CD8-positive, alpha-beta memory T cell (primary cell): Measurements from ENCODE around the gene TRPV3. TPM values are rescaled to one million over a fixed set of nuclear protein-coding genes. Genes with fewer than 3 reads are reported as not detected.
"Not testable (repeated sequence)": the region's sequence is repeated elsewhere in the genome, so short reads cannot be mapped to it uniquely, and the experiment has no call there.

Source experiments
- CTCF ChIA-PET: fragments of 350-600 bp; sonication (Branson Sonifier 250); formaldehyde crosslinking; loops from one replicate; lab custom pipeline; 2021; ENCODE audit warnings: antibody characterized with exemption; lab: Charles Lee
- POLR2A ChIA-PET: fragments of 350-600 bp; sonication (Branson Sonifier 250); formaldehyde crosslinking; loops from one replicate; lab custom pipeline; 2021; ENCODE audit warnings: antibody characterized with exemption; lab: Charles Lee
- DNase-seq, 5 donors: peaks; one replicate each; pipeline versions ENCODE4 v3.0.0 to v3.0.0-alpha.2; 2020 to 2022; ENCODE audit warnings: mixed read lengths in 1 of 5
- H3K27ac ChIP-seq: one replicate; pipeline ENCODE4 v1.7.0; 2013; ENCODE audit warnings: low read depth, mild to moderate bottlenecking, low read length, moderate library complexity
- H3K27me3 ChIP-seq: 2 replicates; pipeline ENCODE4 v1.7.0; 2013; ENCODE audit warnings: low read length, mild to moderate bottlenecking; ENCODE audit not compliant: insufficient read depth, poor library complexity, severe bottlenecking
- H3K36me3 ChIP-seq: 2 replicates; pipeline ENCODE4 v1.7.0; 2013; ENCODE audit warnings: mild to moderate bottlenecking, low read length, moderate library complexity; ENCODE audit not compliant: insufficient read depth
- H3K4me1 ChIP-seq: 2 replicates; pipeline ENCODE4 v1.7.0; 2013; ENCODE audit warnings: mild to moderate bottlenecking, low read length, moderate library complexity; ENCODE audit not compliant: insufficient read depth
- H3K4me3 ChIP-seq: 2 replicates; pipeline ENCODE4 v1.7.0; 2013; ENCODE audit warnings: mild to moderate bottlenecking, low read length
- H3K9me3 ChIP-seq: 2 replicates; pipeline ENCODE4 v1.7.0; 2013; ENCODE audit warnings: mild to moderate bottlenecking, low read length
- H3K27ac Mint-ChIP-seq, 8 donors: one replicate each; pipeline ENCODE4 v1.8.0; 2020 to 2021; ENCODE audit warnings: mixed read lengths in 8 of 8, mild to moderate bottlenecking in 6 of 8, inconsistent platforms in 3 of 8, moderate library complexity in 3 of 8
- H3K27me3 Mint-ChIP-seq, 2 donors: one replicate each; pipeline ENCODE4 v1.8.0; 2020 to 2021; ENCODE audit warnings: mixed read lengths in 2 of 2, mild to moderate bottlenecking in 1 of 2, moderate library complexity in 1 of 2
- H3K36me3 Mint-ChIP-seq, 3 donors: one replicate each; pipeline ENCODE4 v1.8.0; 2020 to 2021; ENCODE audit warnings: mixed read lengths in 3 of 3, inconsistent platforms in 1 of 3, mild to moderate bottlenecking in 1 of 3
- H3K4me1 Mint-ChIP-seq, 3 donors: one replicate each; pipeline ENCODE4 v1.8.0; 2020 to 2021; ENCODE audit warnings: mixed read lengths in 3 of 3, inconsistent platforms in 1 of 3, mild to moderate bottlenecking in 1 of 3
- H3K4me3 Mint-ChIP-seq, 7 donors: one replicate each; pipeline ENCODE4 v1.8.0; 2020 to 2021; ENCODE audit warnings: mixed read lengths in 7 of 7, mild to moderate bottlenecking in 6 of 7, moderate library complexity in 4 of 7, inconsistent platforms in 2 of 7
- H3K9me3 Mint-ChIP-seq, 5 donors: one replicate each; pipeline ENCODE4 v1.8.0; 2020 to 2022; ENCODE audit warnings: mixed read lengths in 5 of 5, mild to moderate bottlenecking in 3 of 5, moderate library complexity in 2 of 5, inconsistent platforms in 1 of 5
- polyA plus RNA-seq: library from polyadenylated mRNA; unstranded; fragments of 300-500 nt; fragmentation: Illumina TruSeq; gene quantifications from one replicate; pipeline ENCODE4 v1.2.3, GENCODE V29; 2021
- total RNA-seq, 2 experiments: library from RNA; stranded (reverse); gene quantifications; one replicate each; pipeline ENCODE4 v1.2.3, GENCODE V29; 2021

Gene TRPV3
- total and polyA plus RNA-seq, 3 experiments from 2014 or later: 0.21 to 0.79 (median 0.49) TPM

DNA sequence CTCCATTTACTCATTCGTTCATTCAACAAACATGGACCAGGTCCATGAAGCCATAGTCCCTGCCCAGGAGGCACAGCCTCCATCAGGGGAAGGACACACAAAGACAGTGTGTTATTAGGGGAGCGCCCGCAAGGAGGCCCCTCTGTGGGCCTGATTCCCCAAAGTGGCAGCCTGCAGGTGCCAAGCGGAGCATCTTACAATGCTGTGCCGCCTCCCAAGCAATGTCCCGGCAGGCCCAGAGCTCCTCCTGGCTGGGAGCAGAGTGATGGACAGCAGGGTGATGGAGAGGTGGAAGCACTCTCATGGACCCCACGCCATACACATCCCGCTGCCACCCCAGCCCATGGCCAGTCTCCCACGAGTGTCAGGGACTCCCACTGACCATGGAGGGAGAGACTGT is 25.8 kb upstream of the TRPV3 start:
- Histone ChIP-seq H3K27ac (no peak overlapping the region), H3K4me3 (no peak overlapping the region), H3K4me1 (no peaks in the 10 kb centered on the region), H3K36me3 (no peaks in the 10 kb centered on the region), H3K9me3 (no peaks in the 10 kb centered on the region), H3K27me3 (no peaks in the 10 kb centered on the region)
- peak in 1 of 5 donors; percentile 44 for DNase-seq
- H3K4me3 Mint-ChIP-seq: no peak overlapping the region
- H3K9me3 Mint-ChIP-seq: no peaks in the 10 kb centered on the region
- POLR2A ChIA-PET: no interaction called here
- H3K36me3 Mint-ChIP-seq: peaks cover 4 to 44% (median 14%) of the 10 kb centered on the region in 3 donors
- H3K27me3 Mint-ChIP-seq: no peaks in the 10 kb centered on the region
- no peak overlapping the region for H3K27ac Mint-ChIP-seq
- CTCF ChIA-PET: no interaction called here
- H3K4me1 Mint-ChIP-seq: no peaks in the 10 kb centered on the region

DNA sequence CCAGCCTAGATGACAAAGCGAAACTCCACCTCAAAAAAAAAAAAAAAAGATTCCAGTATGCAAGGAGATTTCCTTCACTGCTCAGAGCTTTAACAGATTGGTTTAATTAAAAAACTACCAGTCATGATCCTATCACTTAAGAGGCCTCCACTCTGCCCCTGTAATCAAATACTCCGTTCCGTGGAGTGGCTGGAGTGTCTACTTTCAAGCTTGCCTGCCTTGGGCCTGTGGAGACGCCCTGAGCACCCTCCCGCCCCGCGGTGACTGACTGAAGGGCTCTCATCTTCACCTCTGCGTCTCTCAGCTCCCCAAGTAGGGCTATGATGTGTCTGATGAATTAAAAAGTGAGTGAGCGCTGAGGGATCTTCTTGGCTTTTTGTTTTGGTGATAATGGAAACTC is 25.3 kb upstream of the TRPV3 start:
- no peak overlapping the region for H3K4me3 Mint-ChIP-seq
- H3K27me3 ChIP-seq: no peaks in the 10 kb centered on the region
- no peaks in the 10 kb centered on the region for H3K4me1 Mint-ChIP-seq

DNA sequence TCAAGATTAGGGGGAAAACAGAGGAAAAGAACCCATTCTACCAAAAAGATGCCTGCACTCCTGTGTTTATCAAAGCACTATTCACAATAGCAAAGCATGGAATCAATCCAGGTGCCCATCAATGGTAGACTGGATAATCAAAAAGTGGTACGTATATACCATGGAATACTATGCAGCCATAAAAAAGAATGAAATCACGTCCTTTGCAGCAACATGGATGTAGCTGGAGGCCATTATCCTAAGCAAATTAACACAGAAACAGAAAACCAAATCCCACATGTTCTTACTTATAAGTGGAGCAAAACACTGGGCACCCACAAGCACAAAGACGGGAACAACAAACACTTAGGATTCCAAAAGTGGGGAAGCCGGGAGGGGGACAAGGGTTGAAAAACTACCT is 21.1 kb upstream of the TRPV3 start:
- CTCF ChIA-PET: not testable (repeated sequence)

More for the DNA sequence above, 25.3 kb upstream of the TRPV3 start:
- no peaks in the 10 kb centered on the region for H3K9me3 ChIP-seq
- no peak for DNase-seq
- H3K9me3 Mint-ChIP-seq: no peaks in the 10 kb centered on the region
- H3K27ac Mint-ChIP-seq: peak overlapping the region in 1 of 8 donors; percentile 46
- H3K36me3 Mint-ChIP-seq: peaks cover 4 to 41% (median 14%) of the 10 kb centered on the region in 3 donors
- H3K36me3 ChIP-seq: no peaks in the 10 kb centered on the region
- no peak overlapping the region for H3K27ac ChIP-seq
- H3K27me3 Mint-ChIP-seq: no peaks in the 10 kb centered on the region
- H3K4me3 ChIP-seq: no peak overlapping the region
- POLR2A ChIA-PET: no interaction called here
- no peaks in the 10 kb centered on the region for H3K4me1 ChIP-seq
- CTCF ChIA-PET: no interaction called here

DNA sequence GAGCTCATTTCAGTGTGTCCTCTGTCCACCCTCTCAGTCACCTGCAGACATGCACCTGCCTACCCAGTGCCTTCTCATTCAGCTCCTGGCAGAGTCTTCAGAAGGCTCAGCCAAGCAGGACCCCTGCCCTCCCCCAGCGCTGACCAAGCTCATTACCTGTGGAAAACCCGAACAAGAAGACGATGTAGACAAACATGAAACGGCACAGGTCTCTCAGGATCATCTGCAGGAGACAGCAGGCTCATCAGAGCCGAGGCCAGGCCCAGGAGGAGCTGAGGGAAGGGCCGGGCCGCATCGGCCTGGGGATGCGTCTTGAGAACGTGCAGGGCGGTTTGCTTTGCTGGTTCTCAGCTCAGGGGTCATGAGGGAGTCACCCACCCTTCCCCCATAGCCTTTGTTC is 19.4 kb upstream of the TRPV3 start:
- ChIA-PET POLR2A (no interaction called here), CTCF (no interaction called here)
- no peak overlapping the region for H3K4me3 Mint-ChIP-seq
- Histone ChIP-seq H3K4me3 (no peak overlapping the region), H3K9me3 (no peaks in the 10 kb centered on the region), H3K4me1 (no peaks in the 10 kb centered on the region), H3K27me3 (no peaks in the 10 kb centered on the region), H3K36me3 (no peaks in the 10 kb centered on the region), H3K27ac (no peak overlapping the region)
- H3K9me3 Mint-ChIP-seq: no peaks in the 10 kb centered on the region
- H3K36me3 Mint-ChIP-seq: peaks cover 4 to 28% (median 10%) of the 10 kb centered on the region in 3 donors
- no peaks in the 10 kb centered on the region for H3K27me3 Mint-ChIP-seq
- DNase-seq: peak in 1 of 5 donors; percentile 30
- H3K4me1 Mint-ChIP-seq: no peaks in the 10 kb centered on the region
- H3K27ac Mint-ChIP-seq: no peak overlapping the region

More for the DNA sequence above, 21.1 kb upstream of the TRPV3 start:
- H3K27me3 Mint-ChIP-seq, H3K9me3 ChIP-seq, H3K4me3 ChIP-seq, POLR2A ChIA-PET, H3K4me3 Mint-ChIP-seq, H3K4me1 Mint-ChIP-seq, H3K9me3 Mint-ChIP-seq, H3K27ac Mint-ChIP-seq, H3K4me1 ChIP-seq, H3K27me3 ChIP-seq, H3K27ac ChIP-seq, H3K36me3 ChIP-seq: not testable (repeated sequence)
- peaks cover 4 to 30% (median 15%) of the 10 kb centered on the region in 3 donors for H3K36me3 Mint-ChIP-seq
- peak in 1 of 5 donors; percentile 17 for DNase-seq

DNA sequence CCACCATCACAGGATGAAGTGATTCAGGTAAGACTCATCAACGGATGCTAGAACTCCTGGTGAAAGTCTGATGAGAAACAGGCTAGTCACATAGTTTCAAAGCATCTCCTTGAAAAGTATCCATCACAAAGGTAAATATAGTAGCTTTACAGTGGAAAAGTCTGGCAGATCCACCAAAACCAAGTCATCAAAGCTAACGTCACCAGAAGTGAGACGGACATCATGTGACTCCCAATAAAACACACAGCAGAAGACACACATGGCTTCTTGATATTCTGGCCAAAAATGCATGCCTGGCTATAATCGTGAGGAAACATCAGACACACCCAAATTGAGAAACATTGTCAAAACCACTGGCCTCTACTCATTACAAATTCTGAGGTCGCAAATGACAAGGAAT is 17.9 kb upstream of the TRPV3 start:
- Histone ChIP-seq H3K4me1 (no peaks in the 10 kb centered on the region), H3K27ac (no peak overlapping the region), H3K36me3 (no peaks in the 10 kb centered on the region), H3K27me3 (no peaks in the 10 kb centered on the region), H3K9me3 (no peaks in the 10 kb centered on the region), H3K4me3 (no peak overlapping the region)
- Mint-ChIP-seq H3K27me3 (no peaks in the 10 kb centered on the region), H3K36me3 (peaks cover 4 to 29% (median 9%) of the 10 kb centered on the region in 3 donors), H3K4me1 (no peaks in the 10 kb centered on the region), H3K27ac (no peak overlapping the region), H3K4me3 (no peak overlapping the region), H3K9me3 (no peaks in the 10 kb centered on the region)
- peak in 1 of 5 donors; percentile 14 for DNase-seq
- POLR2A ChIA-PET: no interaction called here
- CTCF ChIA-PET: no interaction called here

DNA sequence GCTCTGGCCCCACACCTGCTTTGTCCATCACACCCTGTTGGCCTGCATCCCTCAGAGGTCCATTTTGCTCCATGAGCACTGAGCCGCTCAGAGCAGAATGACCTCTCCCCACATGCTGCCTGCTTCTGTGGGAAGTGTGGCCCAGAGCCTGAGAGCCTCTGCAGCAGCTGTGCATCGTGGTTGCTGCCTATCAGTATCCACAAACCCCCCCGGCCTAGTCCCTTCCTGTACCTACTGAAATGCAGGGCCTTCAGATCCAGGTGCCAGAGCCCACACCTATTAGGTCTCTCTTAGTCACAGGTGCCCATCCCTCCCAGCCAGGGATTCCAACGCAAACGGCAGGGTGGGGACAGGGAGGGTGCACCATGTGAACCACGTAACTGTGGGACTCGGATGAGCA is 16.6 kb upstream of the TRPV3 start:
- no peaks in the 10 kb centered on the region for H3K9me3 Mint-ChIP-seq
- DNase-seq: peak in 1 of 5 donors; percentile 8
- Histone ChIP-seq H3K36me3 (no peaks in the 10 kb centered on the region), H3K27me3 (no peaks in the 10 kb centered on the region), H3K4me3 (no peak overlapping the region), H3K27ac (no peak overlapping the region), H3K9me3 (no peaks in the 10 kb centered on the region), H3K4me1 (no peaks in the 10 kb centered on the region)
- H3K27ac Mint-ChIP-seq: no peak overlapping the region
- POLR2A ChIA-PET: no interaction called here
- CTCF ChIA-PET: no interaction called here
- peaks cover 0 to 27% (median 5%) of the 10 kb centered on the region in 3 donors for H3K36me3 Mint-ChIP-seq
- H3K27me3 Mint-ChIP-seq: no peaks in the 10 kb centered on the region
- no peak overlapping the region for H3K4me3 Mint-ChIP-seq
- no peaks in the 10 kb centered on the region for H3K4me1 Mint-ChIP-seq

DNA sequence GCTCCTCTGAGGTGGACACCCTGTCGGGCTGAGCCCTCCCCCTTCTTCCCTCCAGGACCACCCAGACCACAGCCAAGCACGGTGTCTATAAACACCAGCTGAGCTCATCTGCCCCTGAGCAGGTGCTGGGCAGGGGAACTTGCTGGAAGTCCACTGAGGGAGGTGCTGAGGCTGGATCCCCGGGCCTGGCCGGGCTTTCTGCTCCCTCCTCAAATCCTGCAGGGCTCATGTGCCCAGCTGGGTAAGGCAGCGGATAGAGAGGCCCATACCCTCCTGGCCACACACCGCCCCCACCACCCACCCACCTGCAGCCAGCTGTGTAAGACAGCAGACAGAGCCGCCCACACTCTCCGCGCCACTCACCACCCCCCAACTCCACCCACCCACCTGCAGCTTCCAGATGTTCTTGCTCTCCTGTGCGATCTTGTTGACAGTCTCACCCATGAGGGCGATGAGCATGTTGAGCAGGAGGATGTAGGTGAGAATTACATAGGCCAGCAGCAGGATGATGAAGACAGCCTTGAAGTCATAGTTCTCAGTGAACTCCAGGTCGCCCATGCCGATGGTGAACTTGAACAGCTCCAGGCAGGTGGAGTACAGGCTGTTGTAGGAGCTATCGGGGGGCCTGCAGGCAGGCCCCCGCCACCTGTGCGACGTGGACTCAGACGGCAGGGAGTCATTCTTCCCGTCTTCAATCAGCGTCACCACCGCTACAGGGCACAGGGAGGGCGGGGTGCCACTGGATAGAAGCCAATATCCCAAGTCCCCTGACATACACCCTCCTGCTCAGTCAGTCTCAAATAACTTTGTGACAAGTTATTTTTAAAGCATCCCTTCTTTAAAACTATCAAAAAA is 15.9 kb upstream of the TRPV3 start:
- Histone ChIP-seq H3K27ac (no peak overlapping the region), H3K36me3 (no peaks in the 10 kb centered on the region), H3K27me3 (no peaks in the 10 kb centered on the region), H3K9me3 (no peaks in the 10 kb centered on the region), H3K4me1 (no peaks in the 10 kb centered on the region), H3K4me3 (no peak overlapping the region)
- POLR2A ChIA-PET: no interaction called here
- Mint-ChIP-seq H3K4me1 (no peaks in the 10 kb centered on the region), H3K9me3 (no peaks in the 10 kb centered on the region), H3K4me3 (no peak overlapping the region), H3K27me3 (no peaks in the 10 kb centered on the region), H3K36me3 (peaks cover 0 to 24% (median 3%) of the 10 kb centered on the region in 3 donors), H3K27ac (no peak overlapping the region)
- peak in 1 of 5 donors; percentile 23 for DNase-seq
- CTCF ChIA-PET: no interaction called here

DNA sequence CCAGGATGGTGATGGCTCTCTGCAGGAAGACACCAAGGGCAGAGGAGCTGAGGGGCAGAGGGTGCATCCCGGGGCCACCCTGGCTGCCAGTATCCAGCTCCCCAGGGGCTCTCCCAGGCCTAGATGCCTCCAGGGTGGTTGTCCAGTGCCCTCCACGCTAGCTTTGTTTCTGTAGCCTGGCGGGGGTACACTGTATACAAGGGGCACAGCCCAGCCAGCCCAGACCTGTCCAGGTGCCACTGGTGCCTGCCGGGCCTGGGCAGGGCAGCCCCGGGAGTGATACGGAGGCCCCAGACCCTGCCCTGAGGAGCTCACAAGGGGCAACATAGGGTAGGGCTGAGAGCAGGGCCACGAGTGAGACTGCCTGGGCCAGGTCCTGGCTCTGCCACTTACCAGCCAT is 14.6 kb upstream of the TRPV3 start:
- no peaks in the 10 kb centered on the region for H3K4me1 Mint-ChIP-seq
- POLR2A ChIA-PET: no interaction called here

More for the DNA sequence above, 14.6 kb upstream of the TRPV3 start:
- no peaks in the 10 kb centered on the region for H3K9me3 ChIP-seq
- Mint-ChIP-seq H3K36me3 (peaks cover 0 to 29% (median 5%) of the 10 kb centered on the region in 3 donors), H3K27me3 (no peaks in the 10 kb centered on the region), H3K4me3 (no peak overlapping the region), H3K27ac (no peak overlapping the region), H3K9me3 (no peaks in the 10 kb centered on the region)
- no peak overlapping the region for H3K4me3 ChIP-seq
- peak in 1 of 5 donors; percentile 27 for DNase-seq
- CTCF ChIA-PET: no interaction called here
- no peaks in the 10 kb centered on the region for H3K27me3 ChIP-seq
- no peaks in the 10 kb centered on the region for H3K4me1 ChIP-seq
- no peaks in the 10 kb centered on the region for H3K36me3 ChIP-seq
- no peak overlapping the region for H3K27ac ChIP-seq
